DOHH2 (cell line): ENCODE results near the gene ANKRD40CL.

Experiments used
- H3F3A ChIP-seq: fragments of 200-600 bp; sonication (generic), shearing (Covaris generic); 2 replicates; pipeline ENCODE4 v1.6.0; 2016; ENCODE audit warnings: antibody characterized with exemption, mild to moderate bottlenecking; ENCODE audit not compliant: control insufficient read depth, insufficient read depth
- H3K27ac ChIP-seq: fragments of 200-600 bp; sonication (generic); 2 replicates; pipeline ENCODE4 v1.5.1; 2014; ENCODE audit warnings: low read depth, mild to moderate bottlenecking, low read length, moderate library complexity
- H3K27me3 ChIP-seq: fragments of 200-600 bp; sonication (generic); 2 replicates; pipeline ENCODE4 v1.6.1; 2014; ENCODE audit warnings: mild to moderate bottlenecking, low read length, mixed read lengths; ENCODE audit not compliant: control insufficient read depth
- H3K36me3 ChIP-seq: fragments of 200-600 bp; sonication (generic); 2 replicates; pipeline ENCODE4 v1.6.1; 2014; ENCODE audit warnings: mild to moderate bottlenecking, low read length, moderate library complexity, mixed read lengths; ENCODE audit not compliant: control insufficient read depth
- H3K4me1 ChIP-seq: fragments of 200-600 bp; sonication (generic); 2 replicates; pipeline ENCODE4 v1.6.1; 2014; ENCODE audit warnings: mild to moderate bottlenecking, low read length, mixed read lengths; ENCODE audit not compliant: control insufficient read depth
- H3K4me2 ChIP-seq: fragments of 200-600 bp; sonication (generic); 2 replicates; pipeline ENCODE4 v1.6.0; 2014; ENCODE audit warnings: mild to moderate bottlenecking, low read length, moderate library complexity
- H3K4me3 ChIP-seq: fragments of 200-600 bp; sonication (generic); 2 replicates; pipeline ENCODE4 v1.5.1; 2014; ENCODE audit warnings: mild to moderate bottlenecking, low read length, mixed read lengths
- H3K79me2 ChIP-seq: fragments of 200-600 bp; sonication (generic); 2 replicates; pipeline ENCODE4 v1.6.1; 2014; ENCODE audit warnings: mild to moderate bottlenecking, low read length, mixed read lengths; ENCODE audit not compliant: control insufficient read depth
- H3K9me2 ChIP-seq: fragments of 200-600 bp; sonication (generic); replicated peaks from 2 replicates; pipeline ENCODE4 v1.6.1; 2014; ENCODE audit warnings: mild to moderate bottlenecking, low read length, mixed read lengths; ENCODE audit not compliant: control insufficient read depth
- H3K9me3 ChIP-seq: fragments of 200-600 bp; sonication (generic); 2 replicates; pipeline ENCODE4 v1.6.1; 2014; ENCODE audit warnings: antibody characterized with exemption, low read length, mixed read lengths; ENCODE audit not compliant: control insufficient read depth, insufficient read depth
- H4K20me1 ChIP-seq: fragments of 200-600 bp; sonication (generic); 2 replicates; pipeline ENCODE4 v1.6.0; 2014; ENCODE audit warnings: low read depth, mild to moderate bottlenecking, antibody characterized with exemption, low read length, moderate library complexity; ENCODE audit not compliant: control insufficient read depth, insufficient read depth
- CTCF ChIP-seq: fragments of 200-600 bp; sonication (generic); IDR thresholded peaks from one replicate; pipeline ENCODE4 v1.5.1; 2014; ENCODE audit warnings: antibody characterized with exemption, mild to moderate bottlenecking, low read depth, low read length; ENCODE audit not compliant: poor library complexity, severe bottlenecking
- EZH2phosphoT487 ChIP-seq: fragments of 200-600 bp; sonication (generic); IDR thresholded peaks from 2 replicates; pipeline ENCODE4 v1.6.1; 2017; ENCODE audit warnings: borderline replicate concordance, mild to moderate bottlenecking, antibody characterized with exemption, low read length, moderate library complexity, mixed read lengths

The ANKRD40CL gene

GRCh38 chr17:50813583-50813982 lies 46.3 kb upstream of the ANKRD40CL start:
- H3K9me3 ChIP-seq: no peaks in the 10 kb centered on the region
- no peaks in the 10 kb centered on the region for H3K36me3 ChIP-seq
- no peaks in the 10 kb centered on the region for H3F3A ChIP-seq
- TF ChIP-seq CTCF (no peak), EZH2phosphoT487 (no peak)
- H3K9me2 ChIP-seq: no peaks in the 10 kb centered on the region
- H3K27me3 ChIP-seq: no peaks in the 10 kb centered on the region
- H3K4me3 ChIP-seq: no peak overlapping the region
- H3K4me2 ChIP-seq: no peak overlapping the region
- no peaks in the 10 kb centered on the region for H4K20me1 ChIP-seq
- H3K27ac ChIP-seq: no peak overlapping the region
- H3K79me2 ChIP-seq: no peaks in the 10 kb centered on the region
- H3K4me1 ChIP-seq: no peaks in the 10 kb centered on the region

GRCh38 chr17:50808888-50809287 lies 41.6 kb upstream of the ANKRD40CL start:
- Histone ChIP-seq H3K9me3 (no peaks in the 10 kb centered on the region), H3K4me1 (no peaks in the 10 kb centered on the region), H3F3A (no peaks in the 10 kb centered on the region), H3K36me3 (no peaks in the 10 kb centered on the region), H3K27me3 (no peaks in the 10 kb centered on the region), H3K4me3 (no peak overlapping the region), H3K27ac (no peak overlapping the region), H3K79me2 (no peaks in the 10 kb centered on the region), H3K4me2 (no peak overlapping the region), H4K20me1 (no peaks in the 10 kb centered on the region), H3K9me2 (no peaks in the 10 kb centered on the region)
- TF ChIP-seq EZH2phosphoT487 (no peak), CTCF (no peak)

- H3K27ac ChIP-seq: no peak overlapping the region
- TF ChIP-seq EZH2phosphoT487 (no peak), CTCF (no peak)
- no peaks in the 10 kb centered on the region for H3K79me2 ChIP-seq
- no peaks in the 10 kb centered on the region for H3K27me3 ChIP-seq
- no peaks in the 10 kb centered on the region for H3K9me2 ChIP-seq
- no peak overlapping the region for H3K4me3 ChIP-seq
- H3F3A ChIP-seq: no peaks in the 10 kb centered on the region
- no peaks in the 10 kb centered on the region for H3K4me1 ChIP-seq
- H4K20me1 ChIP-seq: no peaks in the 10 kb centered on the region
- no peak overlapping the region for H3K4me2 ChIP-seq
- no peaks in the 10 kb centered on the region for H3K9me3 ChIP-seq
- H3K36me3 ChIP-seq: no peaks in the 10 kb centered on the region
Measured at GRCh38 chr17:50808413-50808812, 41.1 kb upstream of the ANKRD40CL start.

- Histone ChIP-seq H4K20me1 (no peaks in the 10 kb centered on the region), H3K79me2 (no peaks in the 10 kb centered on the region), H3K27me3 (no peaks in the 10 kb centered on the region), H3K9me3 (no peaks in the 10 kb centered on the region), H3F3A (no peaks in the 10 kb centered on the region), H3K4me2 (no peak overlapping the region), H3K36me3 (no peaks in the 10 kb centered on the region), H3K27ac (no peak overlapping the region), H3K4me1 (no peaks in the 10 kb centered on the region), H3K9me2 (no peaks in the 10 kb centered on the region), H3K4me3 (no peak overlapping the region)
- TF ChIP-seq CTCF: no peak
- TF ChIP-seq EZH2phosphoT487: no peak
Measured at GRCh38 chr17:50807675-50808074, 40.4 kb upstream of the ANKRD40CL start.
